ENCODE data around the gene LNX1.

Gene LNX1

DNA sequence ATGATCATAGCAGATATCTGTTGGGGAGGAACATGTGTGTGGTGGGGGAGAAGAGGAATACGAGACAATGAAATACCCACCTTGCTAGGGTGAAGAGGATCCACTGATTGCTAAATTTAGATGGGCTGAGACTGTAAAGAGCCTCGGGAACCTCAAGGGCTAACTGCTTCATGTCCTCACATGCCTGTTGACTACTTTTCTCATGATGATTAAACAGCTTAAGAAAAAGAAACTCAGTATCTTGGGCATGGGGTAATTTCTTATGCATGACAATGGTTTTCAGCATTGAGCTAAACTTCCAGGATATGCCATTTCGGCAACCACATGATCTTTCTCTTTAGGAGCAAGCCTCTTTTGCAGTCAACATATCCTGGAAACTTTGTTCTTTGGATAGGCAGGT lies 3.9 kb upstream of the LNX1 start:
- Histone ChIP-seq H3K27me3 (ENCODE audit: insufficient read depth, poor library complexity, severe bottlenecking) (peaks cover 5% of the 10 kb centered on the region), H3K4me3 (replicated peaks; ENCODE audit: insufficient read depth, low read length) (no peak overlapping the region), H3K27ac (replicated peaks) (no peak overlapping the region)
- TF ChIP-seq, protein P1, sequence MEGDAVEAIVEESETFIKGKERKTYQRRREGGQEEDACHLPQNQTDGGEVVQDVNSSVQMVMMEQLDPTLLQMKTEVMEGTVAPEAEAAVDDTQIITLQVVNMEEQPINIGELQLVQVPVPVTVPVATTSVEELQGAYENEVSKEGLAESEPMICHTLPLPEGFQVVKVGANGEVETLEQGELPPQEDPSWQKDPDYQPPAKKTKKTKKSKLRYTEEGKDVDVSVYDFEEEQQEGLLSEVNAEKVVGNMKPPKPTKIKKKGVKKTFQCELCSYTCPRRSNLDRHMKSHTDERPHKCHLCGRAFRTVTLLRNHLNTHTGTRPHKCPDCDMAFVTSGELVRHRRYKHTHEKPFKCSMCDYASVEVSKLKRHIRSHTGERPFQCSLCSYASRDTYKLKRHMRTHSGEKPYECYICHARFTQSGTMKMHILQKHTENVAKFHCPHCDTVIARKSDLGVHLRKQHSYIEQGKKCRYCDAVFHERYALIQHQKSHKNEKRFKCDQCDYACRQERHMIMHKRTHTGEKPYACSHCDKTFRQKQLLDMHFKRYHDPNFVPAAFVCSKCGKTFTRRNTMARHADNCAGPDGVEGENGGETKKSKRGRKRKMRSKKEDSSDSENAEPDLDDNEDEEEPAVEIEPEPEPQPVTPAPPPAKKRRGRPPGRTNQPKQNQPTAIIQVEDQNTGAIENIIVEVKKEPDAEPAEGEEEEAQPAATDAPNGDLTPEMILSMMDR (IDR thresholded peaks at IDR 0.05; ENCODE audit: insufficient read depth, low read length) = no peak
- TF ChIP-seq, protein P2, sequence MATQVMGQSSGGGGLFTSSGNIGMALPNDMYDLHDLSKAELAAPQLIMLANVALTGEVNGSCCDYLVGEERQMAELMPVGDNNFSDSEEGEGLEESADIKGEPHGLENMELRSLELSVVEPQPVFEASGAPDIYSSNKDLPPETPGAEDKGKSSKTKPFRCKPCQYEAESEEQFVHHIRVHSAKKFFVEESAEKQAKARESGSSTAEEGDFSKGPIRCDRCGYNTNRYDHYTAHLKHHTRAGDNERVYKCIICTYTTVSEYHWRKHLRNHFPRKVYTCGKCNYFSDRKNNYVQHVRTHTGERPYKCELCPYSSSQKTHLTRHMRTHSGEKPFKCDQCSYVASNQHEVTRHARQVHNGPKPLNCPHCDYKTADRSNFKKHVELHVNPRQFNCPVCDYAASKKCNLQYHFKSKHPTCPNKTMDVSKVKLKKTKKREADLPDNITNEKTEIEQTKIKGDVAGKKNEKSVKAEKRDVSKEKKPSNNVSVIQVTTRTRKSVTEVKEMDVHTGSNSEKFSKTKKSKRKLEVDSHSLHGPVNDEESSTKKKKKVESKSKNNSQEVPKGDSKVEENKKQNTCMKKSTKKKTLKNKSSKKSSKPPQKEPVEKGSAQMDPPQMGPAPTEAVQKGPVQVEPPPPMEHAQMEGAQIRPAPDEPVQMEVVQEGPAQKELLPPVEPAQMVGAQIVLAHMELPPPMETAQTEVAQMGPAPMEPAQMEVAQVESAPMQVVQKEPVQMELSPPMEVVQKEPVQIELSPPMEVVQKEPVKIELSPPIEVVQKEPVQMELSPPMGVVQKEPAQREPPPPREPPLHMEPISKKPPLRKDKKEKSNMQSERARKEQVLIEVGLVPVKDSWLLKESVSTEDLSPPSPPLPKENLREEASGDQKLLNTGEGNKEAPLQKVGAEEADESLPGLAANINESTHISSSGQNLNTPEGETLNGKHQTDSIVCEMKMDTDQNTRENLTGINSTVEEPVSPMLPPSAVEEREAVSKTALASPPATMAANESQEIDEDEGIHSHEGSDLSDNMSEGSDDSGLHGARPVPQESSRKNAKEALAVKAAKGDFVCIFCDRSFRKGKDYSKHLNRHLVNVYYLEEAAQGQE (IDR thresholded peaks at IDR 0.05; ENCODE audit: insufficient replicate concordance, low read depth) = no peak
- no peak for TF ChIP-seq GABPA (IDR thresholded peaks at IDR 0.05; ENCODE audit: low read depth)
- no peak for TF ChIP-seq POLR2AphosphoS5 (IDR thresholded peaks at IDR 0.05; ENCODE audit: low read depth)
- TF ChIP-seq SPI1 (IDR thresholded peaks at IDR 0.05; ENCODE audit: borderline replicate concordance, low read depth) = no peak
- no peak for DNase-seq (ENCODE audit: low read depth in 1 of 2, low spot score in 1 of 2)

DNA sequence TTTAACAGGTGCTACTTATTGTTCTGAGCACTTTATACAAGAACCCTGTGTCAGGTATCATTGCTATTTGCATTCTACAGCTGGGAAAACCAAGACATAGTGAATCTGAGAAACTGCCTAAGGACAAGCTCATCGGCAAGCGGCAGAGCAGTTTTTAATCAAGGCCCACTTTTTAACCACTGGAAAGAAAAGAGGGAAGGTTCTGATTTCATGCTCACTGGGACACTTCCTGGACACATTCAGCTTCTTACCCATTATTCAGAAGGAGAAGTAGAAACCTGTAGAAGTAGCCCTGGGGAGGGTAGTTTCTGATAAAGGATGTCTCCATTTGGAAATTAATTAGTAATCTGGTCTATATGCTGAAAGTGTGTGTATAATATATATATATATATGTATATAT lies 2.5 kb upstream of the LNX1 start:
- DNase-seq (ENCODE audit: low read depth in 1 of 2, low spot score in 1 of 2) = no peak
- Histone ChIP-seq H3K27ac (replicated peaks) (no peak overlapping the region), H3K27me3 (ENCODE audit: insufficient read depth, poor library complexity, severe bottlenecking) (peaks cover 7% of the 10 kb centered on the region), H3K4me3 (replicated peaks; ENCODE audit: insufficient read depth, low read length) (no peak overlapping the region)
- TF ChIP-seq, protein P2 (IDR thresholded peaks at IDR 0.05; ENCODE audit: insufficient replicate concordance, low read depth) = no peak
- TF ChIP-seq POLR2AphosphoS5 (IDR thresholded peaks at IDR 0.05; ENCODE audit: low read depth) (no peak), GABPA (IDR thresholded peaks at IDR 0.05; ENCODE audit: low read depth) (no peak), SPI1 (IDR thresholded peaks at IDR 0.05; ENCODE audit: borderline replicate concordance, low read depth) (no peak)
- TF ChIP-seq, protein P1 (IDR thresholded peaks at IDR 0.05; ENCODE audit: insufficient read depth, low read length) = no peak

DNA sequence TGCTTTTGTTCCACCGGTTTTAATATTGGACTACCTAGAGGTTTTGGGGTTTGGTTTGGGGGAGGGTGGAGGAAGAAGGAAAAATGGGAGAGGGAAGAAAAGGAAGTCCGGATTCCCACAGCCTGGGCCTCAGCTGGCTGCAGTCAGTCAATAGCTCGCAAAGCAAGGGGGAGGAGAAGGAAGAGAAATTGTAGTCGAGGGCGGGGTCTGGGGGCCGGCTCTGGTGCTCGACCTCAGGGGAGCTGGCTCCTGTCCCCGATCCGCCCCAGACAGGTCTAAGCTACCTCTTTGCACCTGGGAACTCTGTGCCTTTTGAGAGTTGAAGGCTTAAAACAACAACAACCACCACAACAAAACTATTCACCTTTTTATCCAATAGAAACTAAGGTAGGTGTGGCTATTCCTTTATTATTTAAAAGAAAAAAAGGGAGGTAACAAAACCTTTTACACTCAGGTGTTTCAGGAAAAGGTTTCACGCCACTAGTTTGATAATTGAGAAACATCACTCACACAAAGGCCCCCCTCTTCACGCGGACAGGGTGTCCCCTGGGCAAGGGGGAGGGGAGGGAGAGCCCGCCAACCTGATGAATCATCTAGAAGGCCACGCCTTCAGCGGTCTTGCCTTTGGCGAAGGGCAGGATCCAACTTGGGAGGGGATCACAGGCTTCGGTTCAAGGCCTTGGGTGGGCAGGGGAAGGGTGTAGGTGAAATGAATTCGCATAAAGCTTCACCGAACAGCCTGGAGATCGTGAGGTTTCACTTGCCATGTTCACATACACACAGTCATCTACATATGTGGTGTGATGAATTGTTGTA lies 1.6 kb upstream of the LNX1 start:
- TF ChIP-seq GABPA (IDR thresholded peaks at IDR 0.05; ENCODE audit: low read depth) (no peak), POLR2AphosphoS5 (IDR thresholded peaks at IDR 0.05; ENCODE audit: low read depth) (no peak), SPI1 (IDR thresholded peaks at IDR 0.05; ENCODE audit: borderline replicate concordance, low read depth) (no peak)
- TF ChIP-seq, protein P2 (IDR thresholded peaks at IDR 0.05; ENCODE audit: insufficient replicate concordance, low read depth) = no peak
- TF ChIP-seq, protein P1 (IDR thresholded peaks at IDR 0.05; ENCODE audit: insufficient read depth, low read length) = no peak
- Histone ChIP-seq H3K4me3 (replicated peaks; ENCODE audit: insufficient read depth, low read length) (no peak overlapping the region), H3K27ac (replicated peaks) (no peak overlapping the region), H3K27me3 (ENCODE audit: insufficient read depth, poor library complexity, severe bottlenecking) (peaks cover 7% of the 10 kb centered on the region)
- DNase-seq (ENCODE audit: low read depth in 1 of 2, low spot score in 1 of 2) = no peak

Data from HL-60 (cell line).